GM12865 (cell line): ENCODE data around the gene STX11.

Experiments
- DNase-seq: peaks from one replicate; pipeline ENCODE4 v3.0.0; 2010; ENCODE audit warnings: low read depth
- H3K4me3 ChIP-seq: 2 replicates; pipeline ENCODE4 v1.5.1; 2011; ENCODE audit warnings: mild to moderate bottlenecking, low read depth, low read length, control low read depth
- CTCF ChIP-seq: IDR thresholded peaks from 2 replicates; pipeline ENCODE4 v1.5.1; 2011; ENCODE audit warnings: low read length, control low read depth, low read depth, inconsistent platforms; ENCODE audit not compliant: insufficient read depth; ENCODE audit errors: missing control alignments

The STX11 gene

GRCh38 chr6:144161975-144162374 lies 11.7 kb downstream of the STX11 start:
- no peak for TF ChIP-seq CTCF
- no peak for DNase-seq

GRCh38 chr6:144162977-144163376 lies 12.7 kb downstream of the STX11 start:
- DNase-seq = peak; percentile 65
- TF ChIP-seq CTCF = no peak
- peak overlapping the region; percentile 37 for H3K4me3 ChIP-seq

More at GRCh38 chr6:144161975-144162374, 11.7 kb downstream of the STX11 start:
- H3K4me3 ChIP-seq = no peak overlapping the region

- H3K4me3 ChIP-seq = no peak overlapping the region
- no peak for DNase-seq
- no peak for TF ChIP-seq CTCF
These were observed 15.5 kb downstream of the STX11 start for GRCh38 chr6:144165784-144166183.

- no peak overlapping the region for H3K4me3 ChIP-seq
- no peak for DNase-seq
- TF ChIP-seq CTCF = no peak
These were observed 19.7 kb downstream of the STX11 start for GRCh38 chr6:144170044-144170443.

- no peak for TF ChIP-seq CTCF
- DNase-seq = no peak
- no peak overlapping the region for H3K4me3 ChIP-seq
These were observed 21.1 kb downstream of the STX11 start for GRCh38 chr6:144171406-144171805.

GRCh38 chr6:144174006-144174405 lies 23.7 kb downstream of the STX11 start:
- no peak overlapping the region for H3K4me3 ChIP-seq
- no peak for TF ChIP-seq CTCF
- DNase-seq = no peak

GRCh38 chr6:144176043-144176442 lies 25.7 kb downstream of the STX11 start:
- no peak for DNase-seq
- no peak overlapping the region for H3K4me3 ChIP-seq
- TF ChIP-seq CTCF = no peak
